HL-60 (cell line): ENCODE measurements around the gene CYYR1.

Experiments used
- DNase-seq, 2 experiments: peaks; one replicate each; pipeline ENCODE4 v3.0.0-alpha.2; 2010 to 2020; ENCODE audit warnings: low read depth in 1 of 2, low spot score in 1 of 2
- H3K27ac ChIP-seq: fragments of 250-450 bp; sonication (Bioruptor Pico); replicated peaks from 2 replicates; pipeline ENCODE4 v1.5.1; 2020; ENCODE audit warnings: mild to moderate bottlenecking, moderate library complexity
- H3K27me3 ChIP-seq: fragments of 250-450 bp; sonication (Bioruptor Pico); 2 replicates; pipeline ENCODE4 v1.5.1; 2021; ENCODE audit warnings: mild to moderate bottlenecking, moderate library complexity; ENCODE audit not compliant: insufficient read depth, poor library complexity, severe bottlenecking
- H3K4me3 ChIP-seq: replicated peaks from 2 replicates; pipeline ENCODE4 v1.5.1; 2011; ENCODE audit warnings: mild to moderate bottlenecking, control low read depth, low read length; ENCODE audit not compliant: insufficient read depth
- GABPA ChIP-seq: IDR thresholded peaks from 2 replicates; pipeline ENCODE4 v1.6.1; 2012; ENCODE audit warnings: low read depth
- POLR2AphosphoS5 ChIP-seq: IDR thresholded peaks from 2 replicates; pipeline ENCODE4 v1.6.1; 2012; ENCODE audit warnings: low read depth
- SPI1 ChIP-seq: IDR thresholded peaks from 2 replicates; pipeline ENCODE4 v1.6.1; 2012; ENCODE audit warnings: low read depth, mild to moderate bottlenecking, borderline replicate concordance
- TF ChIP-seq, protein P1 (sequence below): IDR thresholded peaks from 2 replicates; pipeline ENCODE4 v1.6.1; 2012; ENCODE audit warnings: low read depth; ENCODE audit not compliant: insufficient replicate concordance
- TF ChIP-seq, protein P2 (sequence below): IDR thresholded peaks from one replicate; pipeline ENCODE4 v1.5.1; 2011; ENCODE audit warnings: low read length, control low read depth, inconsistent platforms; ENCODE audit not compliant: insufficient read depth

The CYYR1 gene

DNA sequence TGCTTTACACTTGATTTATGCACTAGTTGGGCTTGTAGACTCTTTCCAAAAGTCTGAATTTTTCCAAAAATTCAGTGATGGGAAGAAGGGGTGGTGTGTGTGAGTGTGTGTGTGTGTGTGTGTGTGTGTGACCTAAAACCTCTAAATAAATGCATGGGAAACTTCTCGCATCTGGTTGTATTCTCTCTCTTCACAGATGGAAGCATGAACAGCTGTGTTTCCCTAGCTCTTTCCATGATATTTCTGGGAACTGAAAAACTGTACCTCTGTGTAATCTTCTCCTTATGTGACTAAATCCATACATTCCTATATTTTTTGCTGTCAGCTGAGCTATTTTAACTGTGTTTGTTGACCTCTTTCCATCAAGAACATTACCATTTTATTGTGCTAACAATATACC, 26.2 kb upstream of the CYYR1 start:
- Histone ChIP-seq H3K4me3 (no peak overlapping the region), H3K27me3 (no peaks in the 10 kb centered on the region), H3K27ac (no peak overlapping the region)
- TF ChIP-seq POLR2AphosphoS5 (no peak), SPI1 (no peak), GABPA (no peak)
- TF ChIP-seq, protein P1, sequence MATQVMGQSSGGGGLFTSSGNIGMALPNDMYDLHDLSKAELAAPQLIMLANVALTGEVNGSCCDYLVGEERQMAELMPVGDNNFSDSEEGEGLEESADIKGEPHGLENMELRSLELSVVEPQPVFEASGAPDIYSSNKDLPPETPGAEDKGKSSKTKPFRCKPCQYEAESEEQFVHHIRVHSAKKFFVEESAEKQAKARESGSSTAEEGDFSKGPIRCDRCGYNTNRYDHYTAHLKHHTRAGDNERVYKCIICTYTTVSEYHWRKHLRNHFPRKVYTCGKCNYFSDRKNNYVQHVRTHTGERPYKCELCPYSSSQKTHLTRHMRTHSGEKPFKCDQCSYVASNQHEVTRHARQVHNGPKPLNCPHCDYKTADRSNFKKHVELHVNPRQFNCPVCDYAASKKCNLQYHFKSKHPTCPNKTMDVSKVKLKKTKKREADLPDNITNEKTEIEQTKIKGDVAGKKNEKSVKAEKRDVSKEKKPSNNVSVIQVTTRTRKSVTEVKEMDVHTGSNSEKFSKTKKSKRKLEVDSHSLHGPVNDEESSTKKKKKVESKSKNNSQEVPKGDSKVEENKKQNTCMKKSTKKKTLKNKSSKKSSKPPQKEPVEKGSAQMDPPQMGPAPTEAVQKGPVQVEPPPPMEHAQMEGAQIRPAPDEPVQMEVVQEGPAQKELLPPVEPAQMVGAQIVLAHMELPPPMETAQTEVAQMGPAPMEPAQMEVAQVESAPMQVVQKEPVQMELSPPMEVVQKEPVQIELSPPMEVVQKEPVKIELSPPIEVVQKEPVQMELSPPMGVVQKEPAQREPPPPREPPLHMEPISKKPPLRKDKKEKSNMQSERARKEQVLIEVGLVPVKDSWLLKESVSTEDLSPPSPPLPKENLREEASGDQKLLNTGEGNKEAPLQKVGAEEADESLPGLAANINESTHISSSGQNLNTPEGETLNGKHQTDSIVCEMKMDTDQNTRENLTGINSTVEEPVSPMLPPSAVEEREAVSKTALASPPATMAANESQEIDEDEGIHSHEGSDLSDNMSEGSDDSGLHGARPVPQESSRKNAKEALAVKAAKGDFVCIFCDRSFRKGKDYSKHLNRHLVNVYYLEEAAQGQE: no peak
- TF ChIP-seq, protein P2, sequence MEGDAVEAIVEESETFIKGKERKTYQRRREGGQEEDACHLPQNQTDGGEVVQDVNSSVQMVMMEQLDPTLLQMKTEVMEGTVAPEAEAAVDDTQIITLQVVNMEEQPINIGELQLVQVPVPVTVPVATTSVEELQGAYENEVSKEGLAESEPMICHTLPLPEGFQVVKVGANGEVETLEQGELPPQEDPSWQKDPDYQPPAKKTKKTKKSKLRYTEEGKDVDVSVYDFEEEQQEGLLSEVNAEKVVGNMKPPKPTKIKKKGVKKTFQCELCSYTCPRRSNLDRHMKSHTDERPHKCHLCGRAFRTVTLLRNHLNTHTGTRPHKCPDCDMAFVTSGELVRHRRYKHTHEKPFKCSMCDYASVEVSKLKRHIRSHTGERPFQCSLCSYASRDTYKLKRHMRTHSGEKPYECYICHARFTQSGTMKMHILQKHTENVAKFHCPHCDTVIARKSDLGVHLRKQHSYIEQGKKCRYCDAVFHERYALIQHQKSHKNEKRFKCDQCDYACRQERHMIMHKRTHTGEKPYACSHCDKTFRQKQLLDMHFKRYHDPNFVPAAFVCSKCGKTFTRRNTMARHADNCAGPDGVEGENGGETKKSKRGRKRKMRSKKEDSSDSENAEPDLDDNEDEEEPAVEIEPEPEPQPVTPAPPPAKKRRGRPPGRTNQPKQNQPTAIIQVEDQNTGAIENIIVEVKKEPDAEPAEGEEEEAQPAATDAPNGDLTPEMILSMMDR: no peak
- DNase-seq: no peak

DNA sequence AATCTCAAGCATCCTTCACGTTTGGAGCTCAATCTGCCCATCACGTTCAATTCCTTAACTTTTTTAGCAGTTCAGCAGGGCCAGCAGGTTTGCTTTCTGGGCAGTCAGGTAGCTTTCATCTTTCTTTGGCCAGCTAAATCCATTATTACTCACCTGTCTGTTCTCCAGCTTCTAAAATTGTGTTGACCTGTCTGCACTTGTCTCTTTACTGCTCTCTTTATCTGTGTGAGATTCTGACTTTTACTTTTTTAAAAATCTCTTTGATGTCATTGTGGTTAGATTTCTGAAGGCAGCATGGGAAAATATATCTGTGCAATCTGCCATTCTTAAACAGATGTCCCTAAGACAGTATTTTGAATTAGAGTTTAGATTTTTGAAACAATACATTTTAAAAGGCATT, 24.9 kb upstream of the CYYR1 start:
- H3K4me3 ChIP-seq: no peak overlapping the region
- no peaks in the 10 kb centered on the region for H3K27me3 ChIP-seq
- H3K27ac ChIP-seq: no peak overlapping the region
- TF ChIP-seq, protein P1: no peak
- TF ChIP-seq SPI1 (no peak), POLR2AphosphoS5 (no peak), GABPA (no peak)
- TF ChIP-seq, protein P2: no peak
- no peak for DNase-seq

DNA sequence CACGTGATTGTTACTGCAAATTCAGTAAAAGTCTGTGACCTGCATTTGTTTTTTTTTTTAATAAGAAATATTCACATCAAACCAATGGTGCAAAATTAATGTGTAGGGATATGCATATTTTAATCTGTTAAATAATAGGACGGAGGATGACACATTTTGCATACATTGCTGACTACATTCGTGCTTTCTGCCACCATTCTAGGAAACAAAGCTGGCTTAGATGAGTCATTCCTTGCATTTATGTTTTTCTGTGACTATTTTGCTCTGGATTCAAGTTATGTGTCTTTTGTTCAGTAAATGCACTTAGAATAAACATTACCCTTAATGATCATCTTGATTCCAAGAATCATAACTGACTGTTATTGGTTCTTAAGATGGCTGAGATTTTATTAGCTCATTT, 23.9 kb upstream of the CYYR1 start:
- Histone ChIP-seq H3K4me3 (no peak overlapping the region), H3K27me3 (no peaks in the 10 kb centered on the region), H3K27ac (no peak overlapping the region)
- no peak for TF ChIP-seq POLR2AphosphoS5
- TF ChIP-seq, protein P2: no peak
- no peak for TF ChIP-seq GABPA
- TF ChIP-seq, protein P1: no peak
- no peak for TF ChIP-seq SPI1
- no peak for DNase-seq
